GM19455 (cell line): ENCODE measurements around the gene TBX19.
"Not testable (repeated sequence)": the region's sequence is repeated elsewhere in the genome, so short reads cannot be mapped to it uniquely, and the experiment has no call there.

Source experiments
- ATAC-seq: cut with Tn5 transposase; IDR thresholded peaks from one replicate; pipeline ENCODE4 v1.9.1; 2021; ENCODE audit not compliant: unreplicated experiment

Gene TBX19

DNA sequence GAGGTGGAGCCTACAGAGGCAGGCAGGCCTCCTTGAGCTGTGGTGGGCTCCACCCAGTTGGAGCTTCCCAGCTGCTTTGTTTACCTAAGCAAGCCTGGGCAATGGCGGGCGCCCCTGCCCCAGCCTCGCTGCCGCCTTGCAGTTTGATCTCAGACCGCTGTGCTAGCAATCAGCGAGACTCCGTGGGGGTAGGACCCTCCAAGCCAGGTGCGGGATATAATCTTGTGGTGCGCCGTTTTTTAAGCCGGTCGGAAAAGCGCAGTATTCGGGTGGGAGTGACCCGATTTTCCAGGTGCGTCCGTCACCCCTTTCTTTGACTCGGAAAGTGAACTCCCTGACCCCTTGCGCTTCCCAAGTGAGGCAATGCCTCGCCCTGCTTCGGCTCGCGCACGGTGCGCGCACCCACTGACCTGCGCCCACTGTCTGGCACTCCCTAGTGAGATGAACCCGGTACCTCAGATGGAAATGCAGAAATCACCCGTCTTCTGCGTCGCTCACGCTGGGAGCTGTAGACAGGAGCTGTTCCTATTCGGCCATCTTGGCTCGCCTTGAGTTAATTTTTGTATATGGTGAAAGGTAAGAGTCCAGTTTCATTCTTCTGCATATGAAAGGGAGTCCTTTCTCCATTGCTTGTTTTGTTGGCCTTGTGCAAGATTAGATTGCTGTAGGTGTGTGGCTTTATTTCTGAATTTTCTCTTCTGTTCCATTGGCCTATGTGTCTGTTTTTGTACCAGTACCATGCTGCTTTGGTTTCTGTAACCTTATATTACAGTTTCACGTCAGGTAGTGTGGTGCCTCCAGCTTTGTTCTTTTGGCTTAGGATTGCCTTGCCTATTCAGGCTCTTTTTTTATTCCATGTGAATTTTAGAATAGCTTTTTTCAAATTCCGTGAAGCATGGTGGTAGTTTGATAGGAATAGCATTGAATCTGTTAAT, 73.9 kb downstream of the TBX19 start:
- not testable (repeated sequence) for ATAC-seq

DNA sequence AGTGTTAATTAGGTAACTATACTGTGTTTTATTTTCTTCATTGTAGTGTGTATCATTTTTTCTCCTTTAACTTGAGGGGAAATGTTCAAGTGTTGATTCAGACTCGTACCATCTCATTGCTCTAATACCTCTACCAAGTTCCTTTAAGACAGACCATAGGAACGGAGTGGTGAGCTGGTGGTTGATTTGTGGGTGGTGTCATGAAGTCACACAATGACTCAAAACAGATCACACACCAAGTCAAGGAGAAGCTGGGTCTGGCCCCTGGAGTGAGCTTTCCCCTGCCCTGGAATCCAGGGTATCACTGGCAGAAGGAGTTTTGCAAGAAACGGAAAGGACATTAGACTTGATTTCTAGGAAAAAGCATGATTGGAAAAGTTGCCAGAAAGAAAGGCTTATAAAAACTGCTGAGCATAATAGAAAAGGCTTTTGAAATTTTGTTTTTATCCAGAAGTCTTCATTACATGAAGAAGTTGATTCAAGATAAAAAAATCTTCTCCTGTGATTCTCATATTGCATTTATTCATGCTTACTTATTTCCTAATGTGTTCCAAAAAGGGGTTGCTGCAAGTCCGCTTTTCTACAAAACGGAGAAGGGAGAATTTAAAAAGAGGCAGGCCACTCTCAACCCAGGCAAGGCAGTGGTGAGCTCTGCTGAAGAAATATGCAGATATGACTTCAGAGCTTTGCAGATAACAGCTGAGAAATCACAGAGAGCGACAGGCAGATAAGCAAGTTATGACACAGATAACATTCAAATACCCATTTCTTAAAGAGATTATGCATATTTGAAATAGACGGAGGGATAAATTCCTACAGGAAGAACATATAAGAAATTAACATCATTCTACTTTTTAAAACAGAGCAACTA, 79.7 kb downstream of the TBX19 start:
- no peak for ATAC-seq

DNA sequence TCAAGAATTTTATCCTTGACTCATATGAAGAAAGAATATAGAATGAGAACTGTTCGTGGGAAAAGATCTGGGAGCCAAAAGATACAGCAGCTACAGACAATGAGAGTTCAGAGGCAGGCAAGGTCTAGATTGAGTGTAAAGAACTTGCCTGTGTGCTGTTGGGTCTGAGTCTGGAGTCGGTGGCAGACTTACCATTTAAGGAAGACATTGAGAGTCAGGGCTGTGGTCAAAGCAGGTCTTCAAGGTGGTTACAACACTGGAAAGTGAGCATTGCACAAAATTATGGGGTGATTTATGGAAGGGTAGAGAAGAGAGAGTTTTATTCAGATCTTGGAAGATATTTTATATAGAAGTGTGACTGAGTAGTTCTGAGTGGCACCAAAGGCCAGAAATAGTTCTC, 80.6 kb downstream of the TBX19 start:
- ATAC-seq: no peak

DNA sequence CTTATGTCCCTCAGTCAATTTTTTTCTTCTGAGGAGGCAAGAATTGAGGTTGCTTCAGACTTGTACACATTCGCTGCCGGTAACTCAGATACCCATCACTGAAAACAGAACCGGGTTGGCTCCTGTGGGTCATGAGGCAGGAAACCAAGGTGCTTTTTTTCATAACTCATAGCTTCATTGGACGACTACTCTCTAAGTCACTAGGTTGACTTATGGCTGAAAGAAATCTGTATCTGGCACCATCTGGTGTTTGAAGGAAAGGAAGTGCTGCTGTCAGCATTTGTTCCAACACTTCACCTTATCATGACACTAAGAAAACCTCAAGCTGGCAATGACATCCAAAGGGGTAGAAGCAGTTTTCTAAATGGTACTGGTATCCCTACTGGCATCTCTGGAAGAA, 82.3 kb downstream of the TBX19 start:
- no peak for ATAC-seq
